Ascending aorta (tissue), 2 donors: ENCODE measurements around the gene ENTPD2. TPM values are rescaled to one million over a fixed set of nuclear protein-coding genes. Genes with fewer than 3 reads are reported as not detected.
A peak's percentile ranks its signal among the peaks of the same experiment; 100 is the strongest.

ENCODE experiments used
- DNase-seq, 2 donors: peaks; one replicate each; pipeline ENCODE4 v3.0.0-alpha.2; 2019; ENCODE audit warnings: low spot score in 2 of 2
- H3K27ac ChIP-seq, 2 donors: fragments of 200-600 bp; sonication (generic); one replicate each; pipeline ENCODE4 v1.5.1; 2016 to 2017; ENCODE audit warnings: mild to moderate bottlenecking in 1 of 2
- H3K27me3 ChIP-seq: fragments of 200-600 bp; sonication (generic); one replicate; pipeline ENCODE4 v1.5.1; 2017
- H3K36me3 ChIP-seq, 2 donors: fragments of 200-600 bp; sonication (generic); one replicate each; pipeline ENCODE4 v1.5.1; 2016
- H3K4me1 ChIP-seq, 2 donors: fragments of 200-600 bp; sonication (generic); one replicate each; pipeline ENCODE4 v1.5.1; 2016 to 2017; ENCODE audit warnings: mild to moderate bottlenecking in 1 of 2
- H3K4me3 ChIP-seq, 2 donors: fragments of 200-600 bp; sonication (generic); one replicate each; pipeline ENCODE4 v1.5.1; 2016 to 2017; ENCODE audit warnings: mild to moderate bottlenecking in 1 of 2
- H3K9me3 ChIP-seq, 2 donors: fragments of 200-600 bp; sonication (generic); one replicate each; pipeline ENCODE4 v1.5.1; 2016
- CTCF ChIP-seq, 3 experiments: fragments of 200-600 bp in 2 of 3; fragments of 450-650 bp in 1 of 3; sonication (generic) in 2 of 3; IDR thresholded peaks; one replicate each; pipeline ENCODE4 v1.5.1; 2016 to 2019; ENCODE audit warnings: antibody characterized with exemption in 3 of 3, mild to moderate bottlenecking in 1 of 3, moderate library complexity in 1 of 3
- intact Hi-C: fragments of 100-400 bp; cut with DNase I; formaldehyde crosslinking; loops from one replicate; pipeline ENCODE4 v1.15.1; 2023
- total RNA-seq: library from RNA; depleted of rRNA; stranded (reverse); fragments of >200 nt; gene quantifications from one replicate; pipeline ENCODE4 v1.1.0, GENCODE V29; 2016

ENTPD2 gene
- total RNA-seq, 1 donor from 2014 or later = not detected

GRCh38 chr9:137056739-137057415, 3.0 kb upstream of the ENTPD2 start:
- peaks cover 5 to 16% of the 10 kb centered on the region in 2 donors for H3K4me1 ChIP-seq
- H3K36me3 ChIP-seq = no peaks in the 10 kb centered on the region
- intact Hi-C loops = no loop called here
- DNase-seq = no peak
- no peak overlapping the region for H3K27ac ChIP-seq
- no peak overlapping the region for H3K4me3 ChIP-seq
- H3K9me3 ChIP-seq = no peaks in the 10 kb centered on the region
- no peak for TF ChIP-seq CTCF (IDR thresholded peaks at IDR 0.05)
- peaks cover 15% of the 10 kb centered on the region for H3K27me3 ChIP-seq

GRCh38 chr9:137055385-137056364, 1.8 kb upstream of the ENTPD2 start:
- no peak for TF ChIP-seq CTCF (IDR thresholded peaks at IDR 0.05)
- H3K4me1 ChIP-seq = peaks cover 5 to 16% of the 10 kb centered on the region in 2 donors
- H3K9me3 ChIP-seq = no peaks in the 10 kb centered on the region
- DNase-seq = peak in 1 of 2 donors; percentile 79
- H3K27me3 ChIP-seq = peaks cover 15% of the 10 kb centered on the region
- no peak overlapping the region for H3K4me3 ChIP-seq
- intact Hi-C loops = no loop called here
- H3K27ac ChIP-seq = no peak overlapping the region
- H3K36me3 ChIP-seq = no peaks in the 10 kb centered on the region

GRCh38 chr9:137054932-137055384, 1.1 kb upstream of the ENTPD2 start:
- H3K27me3 ChIP-seq = peaks cover 15% of the 10 kb centered on the region
- no peak overlapping the region for H3K27ac ChIP-seq
- no peak for TF ChIP-seq CTCF (IDR thresholded peaks at IDR 0.05)
- intact Hi-C loops = no loop called here
- no peaks in the 10 kb centered on the region for H3K9me3 ChIP-seq
- peaks cover 5 to 16% of the 10 kb centered on the region in 2 donors for H3K4me1 ChIP-seq
- H3K36me3 ChIP-seq = no peaks in the 10 kb centered on the region
- DNase-seq = no peak
- no peak overlapping the region for H3K4me3 ChIP-seq

GRCh38 chr9:137052998-137053943, 590 bp downstream of the ENTPD2 start:
- Histone ChIP-seq H3K4me1 (peaks cover 5 to 16% of the 10 kb centered on the region in 2 donors), H3K9me3 (no peaks in the 10 kb centered on the region), H3K27ac (no peak overlapping the region), H3K4me3 (peak overlapping the region in 1 of 2 donors; percentile 36), H3K27me3 (peaks cover 28% of the 10 kb centered on the region), H3K36me3 (no peaks in the 10 kb centered on the region)
- TF ChIP-seq CTCF (IDR thresholded peaks at IDR 0.05) = no peak
- DNase-seq = no peak
- intact Hi-C loops = no loop called here

GRCh38 chr9:137052293-137052692, 1.6 kb downstream of the ENTPD2 start:
- Histone ChIP-seq H3K4me1 (peaks cover 5 to 16% of the 10 kb centered on the region in 2 donors), H3K4me3 (no peak overlapping the region), H3K36me3 (no peaks in the 10 kb centered on the region), H3K9me3 (no peaks in the 10 kb centered on the region), H3K27me3 (peaks cover 29% of the 10 kb centered on the region), H3K27ac (no peak overlapping the region)
- intact Hi-C loops = no loop called here
- no peak for TF ChIP-seq CTCF (IDR thresholded peaks at IDR 0.05)
- DNase-seq = no peak
